Uterus (tissue), 2 donors: ENCODE results near the gene CD200R1.

ENCODE experiments used
- CTCF ChIP-seq, 4 experiments: fragments of 200-600 bp in 2 of 4; fragments of 450-650 bp in 2 of 4; sonication (generic) in 2 of 4; IDR thresholded peaks; one replicate each; pipeline ENCODE4 v1.5.1; 2016 to 2019; ENCODE audit warnings: antibody characterized with exemption in 4 of 4, mild to moderate bottlenecking in 2 of 4, moderate library complexity in 1 of 4
- POLR2A ChIP-seq, 2 donors: fragments of 450-650 bp; IDR thresholded peaks; one replicate each; pipeline ENCODE4 v1.6.1; 2016; ENCODE audit warnings: antibody characterized with exemption in 2 of 2, mild to moderate bottlenecking in 1 of 2, moderate library complexity in 1 of 2

- TF ChIP-seq CTCF (IDR thresholded peaks at IDR 0.05): no peak
- TF ChIP-seq POLR2A (IDR thresholded peaks at IDR 0.05): no peak
Observed at GRCh38 chr3:113000691-113001090, 25.8 kb upstream of the CD200R1 start.
